ENCODE results near the gene CXorf51B.
"Not testable (repeated sequence)": the region's sequence is repeated elsewhere in the genome, so short reads cannot be mapped to it uniquely, and the experiment has no call there.

CXorf51B gene

DNA sequence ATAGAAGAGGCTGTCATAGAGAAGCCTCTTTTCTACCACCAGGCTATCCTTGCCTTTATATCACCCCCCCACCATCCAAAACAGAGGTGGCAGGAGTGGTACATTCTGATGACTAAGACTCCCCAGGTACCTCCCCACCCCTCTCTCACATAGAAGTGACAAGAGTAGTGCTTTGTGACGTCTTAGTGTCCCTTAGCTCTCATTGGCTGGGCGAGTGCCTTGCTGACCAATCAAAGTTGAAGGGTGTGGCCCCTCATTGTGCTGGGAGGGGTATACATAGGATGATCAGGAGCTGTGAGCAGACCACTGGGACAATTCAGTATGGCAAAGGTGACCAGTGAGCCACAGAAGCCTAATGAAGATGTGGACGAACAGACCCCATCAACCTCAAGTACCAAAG is at the start of gene CXorf51B:
Gene CXorf51B (plus strand): TSS at position 301 of the 400 bp plus-strand sequence. CDS start 21 bp downstream, at position 322.
- not testable (repeated sequence) for DNase-seq (ENCODE audit: low spot score)

DNA sequence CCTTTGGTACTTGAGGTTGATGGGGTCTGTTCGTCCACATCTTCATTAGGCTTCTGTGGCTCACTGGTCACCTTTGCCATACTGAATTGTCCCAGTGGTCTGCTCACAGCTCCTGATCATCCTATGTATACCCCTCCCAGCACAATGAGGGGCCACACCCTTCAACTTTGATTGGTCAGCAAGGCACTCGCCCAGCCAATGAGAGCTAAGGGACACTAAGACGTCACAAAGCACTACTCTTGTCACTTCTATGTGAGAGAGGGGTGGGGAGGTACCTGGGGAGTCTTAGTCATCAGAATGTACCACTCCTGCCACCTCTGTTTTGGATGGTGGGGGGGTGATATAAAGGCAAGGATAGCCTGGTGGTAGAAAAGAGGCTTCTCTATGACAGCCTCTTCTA is 5.1 kb downstream of the CXorf51B start, which contains the start of gene CXorf51A:
Gene CXorf51A (minus strand): TSS at position 101 of the 400 bp plus-strand sequence. CDS start 21 bp downstream, at position 80.
- DNase-seq (ENCODE audit: low spot score), result not testable (repeated sequence)

- DNase-seq (ENCODE audit: low spot score), result no peak
Observed at GRCh38 chrX:146831994-146832393, 22.4 kb downstream of the CXorf51B start.

DNA sequence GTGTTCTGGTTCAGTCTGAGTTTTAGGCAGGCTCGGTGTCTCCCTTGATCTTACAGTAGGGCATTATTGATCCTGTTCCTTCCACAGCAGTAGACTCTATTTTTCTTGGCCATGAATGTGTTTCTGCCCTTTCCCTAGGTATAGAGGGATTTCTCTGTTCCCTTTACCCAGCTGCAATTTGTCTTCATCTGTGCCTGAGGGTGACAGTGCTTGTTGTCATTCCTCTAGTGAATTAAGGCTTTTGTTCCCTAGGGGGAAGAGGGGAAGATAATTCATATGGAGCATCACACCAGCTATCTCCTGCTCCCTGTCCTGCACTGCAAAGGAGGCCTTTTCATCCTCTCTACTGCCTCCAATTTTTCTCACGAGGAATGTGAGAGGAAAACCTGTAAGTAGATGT is 44.7 kb downstream of the CXorf51B start:
- DNase-seq (ENCODE audit: low spot score), result no peak

Measured in HuH-7 (cell line).